ENCODE measurements around the gene SOX6. TPM values are rescaled to one million over a fixed set of nuclear protein-coding genes. Genes with fewer than 3 reads are reported as not detected.

Gene SOX6
- total RNA-seq, 4 donors from 2014 or later, result 5.7 to 23.8 (median 18.4) TPM

DNA sequence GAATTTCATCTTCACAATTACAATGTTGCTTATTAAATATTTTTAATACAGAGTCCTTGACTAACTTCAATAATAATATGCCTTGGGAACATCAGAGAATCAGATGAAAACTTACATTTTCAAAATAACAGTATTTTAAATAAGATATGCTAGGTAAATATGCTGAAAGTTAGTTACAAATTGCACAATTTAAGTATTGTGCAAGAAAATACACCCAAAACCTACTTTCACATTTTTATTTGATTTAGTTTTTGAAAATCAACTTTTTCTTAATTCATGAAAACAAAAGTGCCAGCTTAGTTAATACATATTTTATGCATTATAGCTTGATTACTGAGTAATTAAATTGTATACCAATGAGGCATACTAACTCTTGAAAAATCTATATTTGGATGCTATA is 76.8 kb downstream of the SOX6 start:
- Histone ChIP-seq H3K4me1 (peaks cover 0 to 11% (median 0%) of the 10 kb centered on the region in 4 donors), H3K9me3 (no peaks in the 10 kb centered on the region), H3K27me3 (no peaks in the 10 kb centered on the region), H3K36me3 (no peaks in the 10 kb centered on the region), H3K4me3 (no peak overlapping the region), H3K27ac (peak overlapping the region in 2 of 4 donors; percentile 3 to 32)
- TF ChIP-seq EP300 (IDR thresholded peaks at IDR 0.05) (no peak), POLR2A (IDR thresholded peaks at IDR 0.05) (no peak)
- TF ChIP-seq, protein P1, sequence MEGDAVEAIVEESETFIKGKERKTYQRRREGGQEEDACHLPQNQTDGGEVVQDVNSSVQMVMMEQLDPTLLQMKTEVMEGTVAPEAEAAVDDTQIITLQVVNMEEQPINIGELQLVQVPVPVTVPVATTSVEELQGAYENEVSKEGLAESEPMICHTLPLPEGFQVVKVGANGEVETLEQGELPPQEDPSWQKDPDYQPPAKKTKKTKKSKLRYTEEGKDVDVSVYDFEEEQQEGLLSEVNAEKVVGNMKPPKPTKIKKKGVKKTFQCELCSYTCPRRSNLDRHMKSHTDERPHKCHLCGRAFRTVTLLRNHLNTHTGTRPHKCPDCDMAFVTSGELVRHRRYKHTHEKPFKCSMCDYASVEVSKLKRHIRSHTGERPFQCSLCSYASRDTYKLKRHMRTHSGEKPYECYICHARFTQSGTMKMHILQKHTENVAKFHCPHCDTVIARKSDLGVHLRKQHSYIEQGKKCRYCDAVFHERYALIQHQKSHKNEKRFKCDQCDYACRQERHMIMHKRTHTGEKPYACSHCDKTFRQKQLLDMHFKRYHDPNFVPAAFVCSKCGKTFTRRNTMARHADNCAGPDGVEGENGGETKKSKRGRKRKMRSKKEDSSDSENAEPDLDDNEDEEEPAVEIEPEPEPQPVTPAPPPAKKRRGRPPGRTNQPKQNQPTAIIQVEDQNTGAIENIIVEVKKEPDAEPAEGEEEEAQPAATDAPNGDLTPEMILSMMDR (IDR thresholded peaks at IDR 0.05), result no peak
- DNase-seq (ENCODE audit: low spot score in 2 of 2), result no peak

DNA sequence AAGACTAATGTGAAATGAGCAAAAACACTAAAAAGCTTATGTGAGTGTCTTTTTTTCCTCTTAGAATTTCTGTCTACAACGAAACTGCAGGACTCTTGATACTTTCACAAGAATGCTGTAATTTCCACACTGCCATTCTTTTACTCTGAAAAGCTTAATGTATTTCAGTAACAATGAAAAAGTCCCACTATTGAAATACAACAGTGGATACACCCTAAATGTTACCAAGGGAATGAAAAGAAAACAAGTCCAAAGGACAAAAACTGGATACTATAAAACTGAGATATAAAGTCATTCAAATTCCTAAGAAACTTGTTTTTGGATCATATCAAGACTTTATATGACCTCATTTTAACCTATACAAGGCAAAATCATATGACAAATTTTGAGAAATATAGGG is 77.4 kb downstream of the SOX6 start:
- 37 to 43% methylated on average over 1 of the region's 1 CpG for WGBS, 2 donors
- H3K9me3 ChIP-seq, result no peaks in the 10 kb centered on the region
- H3K36me3 ChIP-seq, result no peaks in the 10 kb centered on the region
- H3K4me1 ChIP-seq, result peaks cover 0 to 11% (median 0%) of the 10 kb centered on the region in 4 donors
- no peaks in the 10 kb centered on the region for H3K27me3 ChIP-seq
- peak overlapping the region in 2 of 4 donors; percentile 32 to 54 for H3K27ac ChIP-seq
- H3K4me3 ChIP-seq, result no peak overlapping the region
- TF ChIP-seq, protein P1 (IDR thresholded peaks at IDR 0.05), result no peak
- TF ChIP-seq EP300 (IDR thresholded peaks at IDR 0.05) (no peak), POLR2A (IDR thresholded peaks at IDR 0.05) (no peak)
- no peak for DNase-seq (ENCODE audit: low spot score in 2 of 2)

DNA sequence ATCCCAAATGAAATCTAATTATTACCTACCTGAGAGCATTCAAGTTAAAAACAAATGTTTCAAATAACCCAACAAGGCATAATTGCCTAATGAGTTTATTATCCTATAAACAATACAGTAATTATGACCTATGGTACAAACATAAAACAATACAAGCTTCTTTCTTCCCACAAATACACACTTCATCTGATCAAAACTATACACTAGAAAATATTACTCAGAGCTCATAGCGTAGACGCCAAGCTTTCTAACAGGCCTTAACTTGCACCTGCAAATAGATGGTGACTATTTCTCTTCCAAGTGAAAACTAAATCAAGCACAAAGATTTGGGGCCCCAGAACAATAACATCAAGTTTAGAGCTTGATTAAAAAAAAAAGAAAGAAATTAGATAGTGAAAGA is 78.1 kb downstream of the SOX6 start:
- DNase-seq (ENCODE audit: low spot score in 2 of 2), result no peak
- TF ChIP-seq EP300 (IDR thresholded peaks at IDR 0.05), result no peak
- TF ChIP-seq, protein P1 (IDR thresholded peaks at IDR 0.05), result no peak
- no peak for TF ChIP-seq POLR2A (IDR thresholded peaks at IDR 0.05)
- peaks cover 0 to 11% (median 0%) of the 10 kb centered on the region in 4 donors for H3K4me1 ChIP-seq
- H3K36me3 ChIP-seq, result no peaks in the 10 kb centered on the region
- H3K27ac ChIP-seq, result peak overlapping the region in 2 of 4 donors; percentile 32 to 54
- no peak overlapping the region for H3K4me3 ChIP-seq
- no peaks in the 10 kb centered on the region for H3K27me3 ChIP-seq
- H3K9me3 ChIP-seq, result no peaks in the 10 kb centered on the region
- 88 to 89% methylated on average over 2 of the region's 2 CpGs for WGBS, 2 donors

DNA sequence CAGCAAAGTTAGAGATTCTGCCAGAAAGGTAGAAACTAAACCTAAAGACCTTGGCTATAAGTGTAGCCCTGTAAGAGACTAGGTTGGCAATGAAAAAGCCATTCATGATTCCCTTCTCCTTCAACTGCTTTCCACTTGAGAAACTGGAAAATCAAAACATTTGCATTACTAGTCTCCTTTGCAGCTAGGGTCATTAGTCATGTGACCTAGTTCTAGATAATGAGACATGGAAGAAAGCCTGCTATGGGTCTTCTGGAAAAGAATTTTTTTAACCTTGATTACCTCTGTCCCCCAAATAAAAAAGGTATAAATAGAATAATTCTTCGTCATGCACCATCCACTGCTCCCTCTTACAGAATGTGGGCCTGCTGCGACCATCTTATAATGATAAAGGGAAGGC is 80.1 kb downstream of the SOX6 start:
- 96 to 98% methylated on average over 2 of the region's 2 CpGs for WGBS, 2 donors
- TF ChIP-seq POLR2A (IDR thresholded peaks at IDR 0.05), result no peak
- no peak for TF ChIP-seq EP300 (IDR thresholded peaks at IDR 0.05)
- H3K9me3 ChIP-seq, result no peaks in the 10 kb centered on the region
- peaks cover 0 to 11% (median 0%) of the 10 kb centered on the region in 4 donors for H3K4me1 ChIP-seq
- H3K27me3 ChIP-seq, result no peaks in the 10 kb centered on the region
- H3K4me3 ChIP-seq, result no peak overlapping the region
- H3K36me3 ChIP-seq, result no peaks in the 10 kb centered on the region
- H3K27ac ChIP-seq, result no peak overlapping the region
- no peak for DNase-seq (ENCODE audit: low spot score in 2 of 2)

DNA sequence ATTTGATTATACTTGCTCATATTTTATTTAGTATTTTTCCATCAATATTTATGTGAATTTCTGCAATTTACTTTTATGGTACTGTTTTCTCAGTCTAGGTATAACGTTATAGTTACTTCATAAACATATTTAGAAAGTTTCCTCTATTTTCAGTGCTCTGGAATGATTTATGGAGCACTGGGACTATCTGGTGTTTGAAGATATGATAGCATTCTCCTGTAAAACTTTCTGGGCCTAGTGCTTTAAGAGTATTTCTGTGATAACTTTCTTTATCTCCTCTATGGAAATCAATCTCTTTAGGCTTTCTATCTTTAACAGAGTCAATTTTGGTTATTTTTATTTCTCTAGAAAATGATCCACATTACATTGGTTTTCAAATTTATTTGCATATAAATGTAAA is 85.1 kb downstream of the SOX6 start:
- no peak for DNase-seq (ENCODE audit: low spot score in 2 of 2)
- Histone ChIP-seq H3K27ac (no peak overlapping the region), H3K4me3 (no peak overlapping the region), H3K36me3 (no peaks in the 10 kb centered on the region), H3K4me1 (no peaks in the 10 kb centered on the region), H3K27me3 (no peaks in the 10 kb centered on the region), H3K9me3 (peaks cover 0 to 11% (median 3%) of the 10 kb centered on the region in 4 donors)
- WGBS, 2 donors, result 81 to 87% methylated on average over 1 of the region's 1 CpG
- TF ChIP-seq EP300 (IDR thresholded peaks at IDR 0.05) (no peak), POLR2A (IDR thresholded peaks at IDR 0.05) (no peak)
- TF ChIP-seq, protein P1 (IDR thresholded peaks at IDR 0.05), result no peak

DNA sequence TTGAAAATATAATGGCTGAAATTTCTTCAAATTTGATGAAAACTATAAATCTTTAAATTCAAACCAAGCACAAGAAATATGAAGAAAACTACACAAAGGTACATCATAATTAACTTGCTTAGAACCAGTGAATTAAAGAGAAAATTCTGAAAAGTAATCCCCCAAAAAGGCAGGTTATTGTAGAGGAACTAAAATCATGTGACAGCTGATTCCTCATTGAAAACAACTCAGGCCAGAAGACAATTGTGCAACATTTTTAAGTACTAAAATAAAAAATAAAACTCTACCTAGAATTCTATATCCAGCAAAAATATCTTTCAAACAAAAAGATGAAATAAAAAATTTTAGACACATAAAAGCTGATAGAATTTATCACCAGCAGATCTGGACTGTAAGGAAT is 90.3 kb downstream of the SOX6 start:
- H3K9me3 ChIP-seq, result peaks cover 0 to 17% (median 5%) of the 10 kb centered on the region in 4 donors
- no peaks in the 10 kb centered on the region for H3K36me3 ChIP-seq
- H3K4me1 ChIP-seq, result peaks cover 0 to 4% (median 0%) of the 10 kb centered on the region in 4 donors
- H3K27me3 ChIP-seq, result no peaks in the 10 kb centered on the region
- no peak for DNase-seq (ENCODE audit: low spot score in 2 of 2)
- no peak for TF ChIP-seq POLR2A (IDR thresholded peaks at IDR 0.05)
- TF ChIP-seq EP300 (IDR thresholded peaks at IDR 0.05), result no peak
- TF ChIP-seq, protein P1 (IDR thresholded peaks at IDR 0.05), result no peak
- no peak overlapping the region for H3K4me3 ChIP-seq
- H3K27ac ChIP-seq, result no peak overlapping the region
